Left lung (tissue), 10 donors: ENCODE data around the gene TWNK. TPM values are rescaled to one million over a fixed set of nuclear protein-coding genes. Genes with fewer than 3 reads are reported as not detected.

ENCODE experiments used
- ATAC-seq: fragments of 200-7000 bp; cut with Tn5 transposase; one replicate; pipeline ENCODE4 v1.9.1; 2020; ENCODE audit warnings: moderate library complexity
- DNase-seq, 4 donors: peaks; one replicate each; pipeline ENCODE4 v3.0.0-alpha.2; 2013 to 2020
- H3K27ac ChIP-seq, 2 donors: fragments of 200-600 bp; sonication (generic) in 1 of 2; one replicate each; pipeline versions ENCODE4 v1.5.0 to v1.8.0; 2020 to 2021
- H3K27me3 ChIP-seq, 2 donors: fragments of 200-600 bp; sonication (generic) in 1 of 2; one replicate each; pipeline versions ENCODE4 v1.5.0 to v1.8.0; 2020 to 2021
- H3K36me3 ChIP-seq, 2 donors: fragments of 200-600 bp; sonication (generic) in 1 of 2; one replicate each; pipeline versions ENCODE4 v1.5.0 to v1.8.0; 2020 to 2021
- H3K4me1 ChIP-seq, 2 donors: fragments of 200-600 bp; one replicate each; pipeline ENCODE4 v1.8.0; 2021
- H3K4me3 ChIP-seq, 2 donors: fragments of 200-600 bp; sonication (generic) in 1 of 2; one replicate each; pipeline versions ENCODE4 v1.5.0 to v1.8.0; 2020 to 2021; ENCODE audit warnings: mild to moderate bottlenecking in 1 of 2
- H3K9me3 ChIP-seq, 2 donors: fragments of 200-600 bp; sonication (generic) in 1 of 2; one replicate each; pipeline versions ENCODE4 v1.5.0 to v1.8.0; 2020 to 2021
- CTCF ChIP-seq, 2 donors: fragments of 200-600 bp; sonication (generic) in 1 of 2; IDR thresholded peaks; one replicate each; pipeline versions ENCODE4 v1.5.0 to v1.8.0; 2021; ENCODE audit warnings: antibody characterized with exemption in 2 of 2
- intact Hi-C, 2 donors: fragments of 100-400 bp; cut with DNase I; formaldehyde crosslinking; loops; one replicate each; pipeline versions ENCODE4 v1.11.2 to v1.14.2; 2022
- polyA plus RNA-seq, 6 donors: library from polyadenylated mRNA; unstranded; fragments of 120-200 nt; gene quantifications; one replicate each; pipeline ENCODE4 v1.2.1, GENCODE V29; 2013; ENCODE audit not compliant: insufficient read length in 6 of 6
- total RNA-seq, 2 donors: library from RNA; stranded (reverse); fragmentation: NEBNext Ultra II Directional; extraction: Animal tissue kit (Norgen Biotek cat#: 25700); gene quantifications; one replicate each; pipeline ENCODE4 v1.2.1, GENCODE V29; 2021
- donor health status: DM: no; HTN: yes; CAD: no.
- donor health status: DM: no; HTN: no; CAD: no.

The TWNK gene
- total and polyA plus RNA-seq, 8 donors = 3.4 to 12.5 (median 10.3) TPM

GRCh38 chr10:101035916-101036702, 48.8 kb downstream of the TWNK start:
- ATAC-seq = no peak
- H3K9me3 ChIP-seq = no peaks in the 10 kb centered on the region
- no peak for DNase-seq
- intact Hi-C loops = no loop called here
- no peak overlapping the region for H3K27ac ChIP-seq
- no peak for TF ChIP-seq CTCF (IDR thresholded peaks at IDR 0.05)
- peaks cover 0 to 59% of the 10 kb centered on the region in 2 donors for H3K36me3 ChIP-seq
- no peak overlapping the region for H3K4me3 ChIP-seq
- H3K27me3 ChIP-seq = no peaks in the 10 kb centered on the region
- peaks cover 6 to 22% of the 10 kb centered on the region in 2 donors for H3K4me1 ChIP-seq

GRCh38 chr10:101036726-101037125, 49.4 kb downstream of the TWNK start:
- DNase-seq (no peak), ATAC-seq (no peak)
- intact Hi-C loops = no loop called here
- TF ChIP-seq CTCF (IDR thresholded peaks at IDR 0.05) = no peak
- no peak overlapping the region for H3K27ac ChIP-seq
- no peaks in the 10 kb centered on the region for H3K9me3 ChIP-seq
- peaks cover 0 to 59% of the 10 kb centered on the region in 2 donors for H3K36me3 ChIP-seq
- no peaks in the 10 kb centered on the region for H3K27me3 ChIP-seq
- H3K4me3 ChIP-seq = no peak overlapping the region
- H3K4me1 ChIP-seq = peaks cover 6 to 28% of the 10 kb centered on the region in 2 donors

- peaks cover 0 to 30% of the 10 kb centered on the region in 2 donors for H3K4me1 ChIP-seq
- DNase-seq (no peak), ATAC-seq (no peak)
- no peak overlapping the region for H3K4me3 ChIP-seq
- H3K27ac ChIP-seq = no peak overlapping the region
- no peaks in the 10 kb centered on the region for H3K9me3 ChIP-seq
- peaks cover 0 to 59% of the 10 kb centered on the region in 2 donors for H3K36me3 ChIP-seq
- intact Hi-C loops = no loop called here
- TF ChIP-seq CTCF (IDR thresholded peaks at IDR 0.05) = no peak
- no peaks in the 10 kb centered on the region for H3K27me3 ChIP-seq
These were observed 51.1 kb downstream of the TWNK start for GRCh38 chr10:101038484-101038883.

- no peaks in the 10 kb centered on the region for H3K9me3 ChIP-seq
- H3K36me3 ChIP-seq = peaks cover 0 to 52% of the 10 kb centered on the region in 2 donors
- no peak overlapping the region for H3K27ac ChIP-seq
- peaks cover 0 to 26% of the 10 kb centered on the region in 2 donors for H3K4me1 ChIP-seq
- intact Hi-C loops = no loop called here
- no peak for ATAC-seq
- no peak overlapping the region for H3K4me3 ChIP-seq
- no peak for TF ChIP-seq CTCF (IDR thresholded peaks at IDR 0.05)
- H3K27me3 ChIP-seq = no peaks in the 10 kb centered on the region
- DNase-seq = no peak
These were observed 52.7 kb downstream of the TWNK start for GRCh38 chr10:101040061-101040460.

GRCh38 chr10:101040851-101041250, 53.5 kb downstream of the TWNK start:
- DNase-seq (no peak), ATAC-seq (no peak)
- peaks cover 0 to 26% of the 10 kb centered on the region in 2 donors for H3K4me1 ChIP-seq
- peaks cover 0 to 44% of the 10 kb centered on the region in 2 donors for H3K36me3 ChIP-seq
- no peak for TF ChIP-seq CTCF (IDR thresholded peaks at IDR 0.05)
- H3K4me3 ChIP-seq = no peak overlapping the region
- no peaks in the 10 kb centered on the region for H3K9me3 ChIP-seq
- peaks cover 0 to 8% of the 10 kb centered on the region in 2 donors for H3K27me3 ChIP-seq
- intact Hi-C loops = no loop called here
- no peak overlapping the region for H3K27ac ChIP-seq
